ENCODE results near the gene OR9A2.

DNA sequence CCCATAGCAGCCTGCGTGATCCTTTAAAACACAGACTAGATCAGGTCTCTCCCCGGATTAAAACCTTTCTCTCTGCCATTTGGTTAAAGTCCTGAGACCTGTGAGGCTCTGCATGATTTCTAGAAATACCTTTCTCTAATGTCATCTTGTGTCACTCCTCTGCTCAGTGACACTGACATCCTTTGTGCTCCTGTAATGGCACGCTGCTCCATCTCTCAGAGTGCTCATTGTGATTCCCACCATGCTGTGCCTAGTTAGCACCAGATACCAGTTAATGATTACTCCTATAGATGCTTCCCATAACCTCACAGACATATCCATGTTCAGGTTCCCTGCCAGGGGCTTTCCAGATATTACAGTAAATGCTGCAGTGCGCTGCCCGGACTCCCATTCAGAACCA is 11.7 kb upstream of the OR9A2 start:
- TF ChIP-seq, protein P1, sequence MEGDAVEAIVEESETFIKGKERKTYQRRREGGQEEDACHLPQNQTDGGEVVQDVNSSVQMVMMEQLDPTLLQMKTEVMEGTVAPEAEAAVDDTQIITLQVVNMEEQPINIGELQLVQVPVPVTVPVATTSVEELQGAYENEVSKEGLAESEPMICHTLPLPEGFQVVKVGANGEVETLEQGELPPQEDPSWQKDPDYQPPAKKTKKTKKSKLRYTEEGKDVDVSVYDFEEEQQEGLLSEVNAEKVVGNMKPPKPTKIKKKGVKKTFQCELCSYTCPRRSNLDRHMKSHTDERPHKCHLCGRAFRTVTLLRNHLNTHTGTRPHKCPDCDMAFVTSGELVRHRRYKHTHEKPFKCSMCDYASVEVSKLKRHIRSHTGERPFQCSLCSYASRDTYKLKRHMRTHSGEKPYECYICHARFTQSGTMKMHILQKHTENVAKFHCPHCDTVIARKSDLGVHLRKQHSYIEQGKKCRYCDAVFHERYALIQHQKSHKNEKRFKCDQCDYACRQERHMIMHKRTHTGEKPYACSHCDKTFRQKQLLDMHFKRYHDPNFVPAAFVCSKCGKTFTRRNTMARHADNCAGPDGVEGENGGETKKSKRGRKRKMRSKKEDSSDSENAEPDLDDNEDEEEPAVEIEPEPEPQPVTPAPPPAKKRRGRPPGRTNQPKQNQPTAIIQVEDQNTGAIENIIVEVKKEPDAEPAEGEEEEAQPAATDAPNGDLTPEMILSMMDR (IDR thresholded peaks at IDR 0.05), result no peak
- TF ChIP-seq POLR2A (IDR thresholded peaks at IDR 0.05), result no peak

Data from heart left ventricle (tissue), 13 donors.